ENCODE data around the gene TNRC18.

The TNRC18 gene

GRCh38 chr7:5351507-5352265, 71.9 kb downstream of the TNRC18 start:
- Mint-ChIP-seq H3K27me3 (ENCODE audit: low read depth) (no peaks in the 10 kb centered on the region), H3K9me3 (no peaks in the 10 kb centered on the region), H3K4me1 (peaks cover 42% of the 10 kb centered on the region), H3K27ac (peak overlapping the region; percentile 51 to 80 (median 55)), H3K4me3 (no peak overlapping the region), H3K36me3 (ENCODE audit: low read depth) (peaks cover 68% of the 10 kb centered on the region)
- no peak for TF ChIP-seq CTCF (IDR thresholded peaks at IDR 0.05; ENCODE audit: unreplicated experiment in 3 of 3)

- Mint-ChIP-seq H3K36me3 (ENCODE audit: low read depth) (peaks cover 64% of the 10 kb centered on the region), H3K27me3 (ENCODE audit: low read depth) (no peaks in the 10 kb centered on the region), H3K4me1 (peaks cover 42% of the 10 kb centered on the region), H3K4me3 (no peak overlapping the region), H3K9me3 (no peaks in the 10 kb centered on the region), H3K27ac (peak overlapping the region in 1 of 3 experiments; percentile 2)
- no peak for TF ChIP-seq CTCF (IDR thresholded peaks at IDR 0.05; ENCODE audit: unreplicated experiment in 3 of 3)
Observed at GRCh38 chr7:5350600-5351385, 72.8 kb downstream of the TNRC18 start.

- no peaks in the 10 kb centered on the region for H3K9me3 Mint-ChIP-seq
- no peaks in the 10 kb centered on the region for H3K27me3 Mint-ChIP-seq (ENCODE audit: low read depth)
- no peak overlapping the region for H3K4me3 Mint-ChIP-seq
- no peak for TF ChIP-seq CTCF (IDR thresholded peaks at IDR 0.05; ENCODE audit: unreplicated experiment in 3 of 3)
- H3K36me3 Mint-ChIP-seq (ENCODE audit: low read depth), result peaks cover 61% of the 10 kb centered on the region
- peaks cover 39% of the 10 kb centered on the region for H3K4me1 Mint-ChIP-seq
- no peak overlapping the region for H3K27ac Mint-ChIP-seq
Observed at GRCh38 chr7:5350174-5350463, 73.5 kb downstream of the TNRC18 start.

GRCh38 chr7:5349437-5350173, 74.0 kb downstream of the TNRC18 start:
- peaks cover 34% of the 10 kb centered on the region for H3K4me1 Mint-ChIP-seq
- H3K36me3 Mint-ChIP-seq (ENCODE audit: low read depth), result peaks cover 61% of the 10 kb centered on the region
- peaks cover 3% of the 10 kb centered on the region for H3K9me3 Mint-ChIP-seq
- peak overlapping the region in 1 of 3 experiments; percentile 67 for H3K27ac Mint-ChIP-seq
- H3K27me3 Mint-ChIP-seq (ENCODE audit: low read depth), result no peaks in the 10 kb centered on the region
- TF ChIP-seq CTCF (IDR thresholded peaks at IDR 0.05; ENCODE audit: unreplicated experiment in 3 of 3), result no peak
- H3K4me3 Mint-ChIP-seq, result no peak overlapping the region

- H3K27ac Mint-ChIP-seq, result no peak overlapping the region
- TF ChIP-seq CTCF (IDR thresholded peaks at IDR 0.05; ENCODE audit: unreplicated experiment in 3 of 3), result no peak
- H3K36me3 Mint-ChIP-seq (ENCODE audit: low read depth), result peaks cover 61% of the 10 kb centered on the region
- peaks cover 6% of the 10 kb centered on the region for H3K9me3 Mint-ChIP-seq
- H3K4me1 Mint-ChIP-seq, result peaks cover 28% of the 10 kb centered on the region
- H3K27me3 Mint-ChIP-seq (ENCODE audit: low read depth), result no peaks in the 10 kb centered on the region
- H3K4me3 Mint-ChIP-seq, result no peak overlapping the region
Observed at GRCh38 chr7:5349005-5349380, 74.6 kb downstream of the TNRC18 start.

Data from nephron (organoid).